ENCODE data around the gene ZEB2.

Gene ZEB2

DNA sequence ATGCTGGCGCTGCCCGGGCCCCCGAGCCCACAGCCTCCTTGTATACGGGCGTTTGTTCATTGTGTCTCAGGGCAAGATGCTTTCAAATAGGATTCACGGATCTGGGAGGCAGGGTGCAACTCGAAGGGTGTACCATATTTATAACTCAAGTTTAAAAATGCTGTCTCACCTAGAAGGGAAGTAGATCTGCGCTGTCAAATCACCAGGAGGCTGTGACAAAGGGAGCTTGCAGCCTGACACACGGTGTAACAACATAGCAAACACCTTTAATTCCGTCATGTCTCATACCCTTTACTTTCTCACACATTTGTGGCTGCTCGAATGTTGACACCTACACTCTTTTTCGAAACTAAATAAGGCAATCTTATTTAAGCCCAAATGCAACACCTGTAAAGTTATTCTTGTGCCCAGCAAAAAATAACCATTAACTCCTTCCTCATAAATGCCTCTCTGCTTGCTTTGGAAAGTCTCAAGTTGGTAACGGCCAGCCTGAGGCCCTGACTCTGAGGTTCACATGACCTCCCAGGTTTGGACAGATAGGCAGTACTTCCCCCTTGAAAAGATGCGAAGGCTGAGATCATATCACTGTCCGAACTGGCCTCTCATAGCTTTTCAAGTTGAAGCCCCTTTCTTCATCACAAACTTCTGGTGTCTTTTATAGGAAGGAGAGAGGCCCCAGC lies 11.6 kb downstream of the ZEB2 start:
- H3K4me1 ChIP-seq (ENCODE audit: insufficient read depth, low read length): peaks cover 3% of the 10 kb centered on the region; the same call in 1 of the 2 replicates
- H2AFZ ChIP-seq (ENCODE audit: low read depth, low read length): no peak overlapping the region
- ATAC-seq (ENCODE audit: insufficient read depth, low read depth) (no peak), DNase-seq (no peak)
- H3K4me3 ChIP-seq (ENCODE audit: low read depth in 1 of 2, low read length in 2 of 2): no peak overlapping the region
- no peak overlapping the region for H3K4me2 ChIP-seq (ENCODE audit: insufficient read depth, low read length)
- no peaks in the 10 kb centered on the region for H3K36me3 ChIP-seq (ENCODE audit: insufficient read depth, low read length)
- H3K9me3 ChIP-seq (ENCODE audit: insufficient read depth, low read length, severe bottlenecking): no peaks in the 10 kb centered on the region
- H3K9ac ChIP-seq (ENCODE audit: low read depth, low read length): no peak overlapping the region
- H4K20me1 ChIP-seq (ENCODE audit: insufficient read depth, low read length): no peaks in the 10 kb centered on the region; the same call in 1 of the 2 replicates
- no peaks in the 10 kb centered on the region for H3K27me3 ChIP-seq (ENCODE audit: insufficient read depth, low read length, poor library complexity)
- TF ChIP-seq, protein P1, sequence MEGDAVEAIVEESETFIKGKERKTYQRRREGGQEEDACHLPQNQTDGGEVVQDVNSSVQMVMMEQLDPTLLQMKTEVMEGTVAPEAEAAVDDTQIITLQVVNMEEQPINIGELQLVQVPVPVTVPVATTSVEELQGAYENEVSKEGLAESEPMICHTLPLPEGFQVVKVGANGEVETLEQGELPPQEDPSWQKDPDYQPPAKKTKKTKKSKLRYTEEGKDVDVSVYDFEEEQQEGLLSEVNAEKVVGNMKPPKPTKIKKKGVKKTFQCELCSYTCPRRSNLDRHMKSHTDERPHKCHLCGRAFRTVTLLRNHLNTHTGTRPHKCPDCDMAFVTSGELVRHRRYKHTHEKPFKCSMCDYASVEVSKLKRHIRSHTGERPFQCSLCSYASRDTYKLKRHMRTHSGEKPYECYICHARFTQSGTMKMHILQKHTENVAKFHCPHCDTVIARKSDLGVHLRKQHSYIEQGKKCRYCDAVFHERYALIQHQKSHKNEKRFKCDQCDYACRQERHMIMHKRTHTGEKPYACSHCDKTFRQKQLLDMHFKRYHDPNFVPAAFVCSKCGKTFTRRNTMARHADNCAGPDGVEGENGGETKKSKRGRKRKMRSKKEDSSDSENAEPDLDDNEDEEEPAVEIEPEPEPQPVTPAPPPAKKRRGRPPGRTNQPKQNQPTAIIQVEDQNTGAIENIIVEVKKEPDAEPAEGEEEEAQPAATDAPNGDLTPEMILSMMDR (IDR thresholded peaks at IDR 0.05; ENCODE audit: borderline replicate concordance, extremely low read depth, low read length, poor library complexity, severe bottlenecking): no peak
- no peak for TF ChIP-seq EZH2 (IDR thresholded peaks at IDR 0.05; ENCODE audit: borderline replicate concordance, low read depth, low read length, severe bottlenecking)
- H3K79me2 ChIP-seq (ENCODE audit: insufficient read depth, low read length): peaks cover 62% of the 10 kb centered on the region
- H3K27ac ChIP-seq (ENCODE audit: low read length): no peak overlapping the region

DNA sequence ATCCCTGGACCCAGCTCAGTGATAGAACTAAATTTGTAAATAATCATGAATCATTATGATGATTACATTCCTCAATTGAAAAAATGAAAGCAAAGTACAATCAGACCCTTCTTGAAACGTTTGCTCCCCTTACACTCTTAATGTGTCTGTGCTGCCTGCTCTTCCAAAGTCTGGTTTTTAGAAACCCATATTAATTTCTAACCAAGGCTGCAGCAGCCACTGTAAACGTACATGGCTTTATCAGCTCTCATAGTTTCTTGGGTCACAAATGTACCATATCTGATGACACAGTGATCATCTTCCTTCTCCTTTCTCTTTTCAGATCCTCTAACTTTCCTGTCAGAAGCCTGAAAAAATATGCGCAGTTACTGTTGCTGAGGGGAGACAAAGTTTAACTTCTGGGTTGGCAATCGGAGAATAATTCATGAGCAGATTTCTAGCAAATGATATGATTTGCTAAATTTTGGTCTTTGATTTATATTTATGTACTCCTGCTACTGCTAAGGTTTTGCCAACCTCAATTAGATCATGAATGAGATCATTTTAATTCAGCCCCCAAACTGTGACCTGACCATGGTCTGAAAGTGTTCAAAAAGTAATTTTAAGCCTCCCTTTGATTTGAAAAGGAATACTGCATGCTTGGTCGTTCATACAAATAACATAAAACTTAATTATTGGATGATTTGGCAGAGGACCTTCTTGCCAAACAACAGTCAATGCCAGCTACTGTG lies 12.3 kb downstream of the ZEB2 start:
- Histone ChIP-seq H2AFZ (ENCODE audit: low read depth, low read length) (no peak overlapping the region), H3K36me3 (ENCODE audit: insufficient read depth, low read length) (no peaks in the 10 kb centered on the region), H3K27ac (ENCODE audit: low read length) (no peak overlapping the region), H3K4me2 (ENCODE audit: insufficient read depth, low read length) (no peak overlapping the region), H3K9me3 (ENCODE audit: insufficient read depth, low read length, severe bottlenecking) (no peaks in the 10 kb centered on the region), H3K9ac (ENCODE audit: low read depth, low read length) (no peak overlapping the region), H3K4me1 (ENCODE audit: insufficient read depth, low read length) (peaks cover 3% of the 10 kb centered on the region; the same call in 1 of the 2 replicates), H3K27me3 (ENCODE audit: insufficient read depth, low read length, poor library complexity) (no peaks in the 10 kb centered on the region), H3K79me2 (ENCODE audit: insufficient read depth, low read length) (peaks cover 57% of the 10 kb centered on the region), H4K20me1 (ENCODE audit: insufficient read depth, low read length) (no peaks in the 10 kb centered on the region; the same call in 1 of the 2 replicates), H3K4me3 (ENCODE audit: low read depth in 1 of 2, low read length in 2 of 2) (no peak overlapping the region)
- ATAC-seq (ENCODE audit: insufficient read depth, low read depth) (no peak), DNase-seq (no peak)
- no peak for TF ChIP-seq EZH2 (IDR thresholded peaks at IDR 0.05; ENCODE audit: borderline replicate concordance, low read depth, low read length, severe bottlenecking)
- TF ChIP-seq, protein P1 (IDR thresholded peaks at IDR 0.05; ENCODE audit: borderline replicate concordance, extremely low read depth, low read length, poor library complexity, severe bottlenecking): no peak

DNA sequence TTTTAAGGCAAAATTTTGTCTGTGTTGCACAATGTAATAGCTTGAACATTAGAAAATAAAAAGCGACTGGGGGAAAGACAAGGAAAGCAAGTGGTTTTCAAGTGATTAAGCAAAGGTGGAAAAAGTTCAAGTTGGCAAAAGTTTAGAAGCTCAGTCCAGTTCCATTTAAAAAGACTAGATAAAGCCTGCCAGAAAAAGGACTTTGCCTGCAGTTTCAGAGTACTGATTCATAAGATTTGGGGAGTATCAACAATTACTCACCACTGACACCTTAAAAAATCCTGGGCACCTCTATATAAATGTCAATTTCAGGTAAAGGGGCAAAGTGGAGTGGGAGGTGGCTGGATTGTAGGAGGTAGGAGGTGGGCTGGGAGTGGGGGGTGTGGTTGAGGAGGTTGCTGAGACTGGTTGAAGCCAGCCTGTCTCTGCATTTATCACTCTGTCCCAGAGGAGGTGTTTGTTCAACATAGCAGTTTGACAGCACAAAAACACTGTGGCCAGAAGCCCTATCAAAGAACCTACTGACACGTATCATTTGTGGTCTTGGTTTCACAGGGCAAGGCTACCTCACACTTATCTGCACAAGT lies 14.6 kb downstream of the ZEB2 start:
- Histone ChIP-seq H3K4me2 (ENCODE audit: insufficient read depth, low read length) (no peak overlapping the region), H2AFZ (ENCODE audit: low read depth, low read length) (no peak overlapping the region), H3K36me3 (ENCODE audit: insufficient read depth, low read length) (no peaks in the 10 kb centered on the region), H3K27ac (ENCODE audit: low read length) (no peak overlapping the region), H3K79me2 (ENCODE audit: insufficient read depth, low read length) (peaks cover 35% of the 10 kb centered on the region), H4K20me1 (ENCODE audit: insufficient read depth, low read length) (no peaks in the 10 kb centered on the region), H3K9me3 (ENCODE audit: insufficient read depth, low read length, severe bottlenecking) (no peaks in the 10 kb centered on the region), H3K4me1 (ENCODE audit: insufficient read depth, low read length) (peaks cover under 1% of the 10 kb centered on the region; the same call in 1 of the 2 replicates), H3K27me3 (ENCODE audit: insufficient read depth, low read length, poor library complexity) (no peaks in the 10 kb centered on the region), H3K4me3 (ENCODE audit: low read depth in 1 of 2, low read length in 2 of 2) (no peak overlapping the region), H3K9ac (ENCODE audit: low read depth, low read length) (no peak overlapping the region)
- no peak for DNase-seq
- 0 out of 3 replicates have a peak, but pooled peaks have one; percentile 39 for ATAC-seq (ENCODE audit: insufficient read depth, low read depth)
- TF ChIP-seq EZH2 (IDR thresholded peaks at IDR 0.05; ENCODE audit: borderline replicate concordance, low read depth, low read length, severe bottlenecking): no peak
- TF ChIP-seq, protein P1 (IDR thresholded peaks at IDR 0.05; ENCODE audit: borderline replicate concordance, extremely low read depth, low read length, poor library complexity, severe bottlenecking): no peak
